ENCODE data around the gene HBE1. TPM values are rescaled to one million over a fixed set of nuclear protein-coding genes. Genes with fewer than 3 reads are reported as not detected.

HBE1 gene
- total RNA-seq, 1 donor from 2014 or later: not detected

- H3K9me3 Mint-ChIP-seq (ENCODE audit: unreplicated experiment): no peaks in the 10 kb centered on the region
- H3K27me3 Mint-ChIP-seq (ENCODE audit: unreplicated experiment): peaks cover 27% of the 10 kb centered on the region
- no peaks in the 10 kb centered on the region for H3K4me1 Mint-ChIP-seq (ENCODE audit: unreplicated experiment)
- H3K27ac Mint-ChIP-seq (ENCODE audit: unreplicated experiment): no peak overlapping the region
- no peak for DNase-seq (ENCODE audit: extremely low spot score, unreplicated experiment)
- no peaks in the 10 kb centered on the region for H3K36me3 Mint-ChIP-seq (ENCODE audit: unreplicated experiment)
- H3K4me3 Mint-ChIP-seq (ENCODE audit: unreplicated experiment): no peak overlapping the region
- no peak for TF ChIP-seq CTCF (IDR thresholded peaks at IDR 0.05)
Measured at GRCh38 chr11:5247472-5248192, 22.1 kb downstream of the HBE1 start.

GRCh38 chr11:5246772-5247471 is 22.8 kb downstream of the HBE1 start:
- no peaks in the 10 kb centered on the region for H3K9me3 Mint-ChIP-seq (ENCODE audit: unreplicated experiment)
- TF ChIP-seq CTCF (IDR thresholded peaks at IDR 0.05): no peak
- no peak overlapping the region for H3K4me3 Mint-ChIP-seq (ENCODE audit: unreplicated experiment)
- H3K4me1 Mint-ChIP-seq (ENCODE audit: unreplicated experiment): no peaks in the 10 kb centered on the region
- no peak for DNase-seq (ENCODE audit: extremely low spot score, unreplicated experiment)
- H3K27me3 Mint-ChIP-seq (ENCODE audit: unreplicated experiment): peaks cover 23% of the 10 kb centered on the region
- H3K36me3 Mint-ChIP-seq (ENCODE audit: unreplicated experiment): no peaks in the 10 kb centered on the region
- H3K27ac Mint-ChIP-seq (ENCODE audit: unreplicated experiment): no peak overlapping the region

- no peak overlapping the region for H3K4me3 Mint-ChIP-seq (ENCODE audit: unreplicated experiment)
- no peak overlapping the region for H3K27ac Mint-ChIP-seq (ENCODE audit: unreplicated experiment)
- DNase-seq (ENCODE audit: extremely low spot score, unreplicated experiment): no peak
- H3K36me3 Mint-ChIP-seq (ENCODE audit: unreplicated experiment): no peaks in the 10 kb centered on the region
- H3K27me3 Mint-ChIP-seq (ENCODE audit: unreplicated experiment): peaks cover 26% of the 10 kb centered on the region
- no peak for TF ChIP-seq CTCF (IDR thresholded peaks at IDR 0.05)
- H3K9me3 Mint-ChIP-seq (ENCODE audit: unreplicated experiment): no peaks in the 10 kb centered on the region
- H3K4me1 Mint-ChIP-seq (ENCODE audit: unreplicated experiment): no peaks in the 10 kb centered on the region
Measured at GRCh38 chr11:5245155-5245554, 24.6 kb downstream of the HBE1 start.

- Mint-ChIP-seq H3K27me3 (ENCODE audit: unreplicated experiment) (peaks cover 33% of the 10 kb centered on the region), H3K36me3 (ENCODE audit: unreplicated experiment) (no peaks in the 10 kb centered on the region), H3K9me3 (ENCODE audit: unreplicated experiment) (no peaks in the 10 kb centered on the region), H3K4me1 (ENCODE audit: unreplicated experiment) (no peaks in the 10 kb centered on the region), H3K27ac (ENCODE audit: unreplicated experiment) (no peak overlapping the region), H3K4me3 (ENCODE audit: unreplicated experiment) (no peak overlapping the region)
- TF ChIP-seq CTCF (IDR thresholded peaks at IDR 0.05): no peak
- DNase-seq (ENCODE audit: extremely low spot score, unreplicated experiment): no peak
Measured at GRCh38 chr11:5243816-5244180, 25.9 kb downstream of the HBE1 start.

Measured in osteocyte (in vitro differentiated cells).